Lower lobe of right lung (tissue), 2 donors: ENCODE data around the gene KLHL15. TPM values are rescaled to one million over a fixed set of nuclear protein-coding genes. Genes with fewer than 3 reads are reported as not detected.
A peak's percentile ranks its signal among the peaks of the same experiment; 100 is the strongest.
"Not testable (repeated sequence)": the region's sequence is repeated elsewhere in the genome, so short reads cannot be mapped to it uniquely, and the experiment has no call there.

Experiments
- ATAC-seq, 2 donors: fragments of 200-7000 bp; cut with Tn5 transposase; one replicate each; pipeline ENCODE4 v1.9.1; 2020 to 2022; ENCODE audit warnings: mild to moderate bottlenecking in 2 of 2, moderate library complexity in 2 of 2
- DNase-seq: peaks from one replicate; pipeline ENCODE4 v3.0.0-alpha.2; 2020
- H3K27ac ChIP-seq: fragments of 200-600 bp; one replicate; pipeline ENCODE4 v1.8.0; 2022
- H3K27me3 ChIP-seq: fragments of 200-600 bp; one replicate; pipeline ENCODE4 v1.8.0; 2022; ENCODE audit warnings: low read depth
- H3K36me3 ChIP-seq: fragments of 200-600 bp; one replicate; pipeline ENCODE4 v1.8.0; 2022; ENCODE audit warnings: mild to moderate bottlenecking
- H3K4me1 ChIP-seq: fragments of 200-600 bp; one replicate; pipeline ENCODE4 v1.8.0; 2022
- H3K4me3 ChIP-seq: fragments of 200-600 bp; one replicate; pipeline ENCODE4 v1.8.0; 2022; ENCODE audit warnings: mild to moderate bottlenecking
- H3K9me3 ChIP-seq: fragments of 200-600 bp; one replicate; pipeline ENCODE4 v1.8.0; 2022
- CTCF ChIP-seq: fragments of 200-600 bp; IDR thresholded peaks from one replicate; pipeline ENCODE4 v1.8.0; 2022; ENCODE audit warnings: antibody characterized with exemption, mild to moderate bottlenecking
- intact Hi-C: fragments of 100-400 bp; cut with DNase I; formaldehyde crosslinking; loops from one replicate; pipeline ENCODE4 v1.11.0; 2022
- total RNA-seq: library from RNA; stranded (reverse); fragmentation: NEBNext Ultra II Directional; extraction: Animal tissue kit (Norgen Biotek cat#: 25700); gene quantifications from one replicate; pipeline ENCODE4 v1.2.1, GENCODE V29; 2021
- donor health status: DM: no; HTN: yes; CAD: no; lungs with severe emphysema.

KLHL15 gene
- total RNA-seq, 1 donor from 2014 or later: 6.3 TPM

GRCh38 chrX:23981711-23982110 lies 45.3 kb downstream of the KLHL15 start:
- H3K4me3 ChIP-seq: no peak overlapping the region
- no peak for ATAC-seq

DNA sequence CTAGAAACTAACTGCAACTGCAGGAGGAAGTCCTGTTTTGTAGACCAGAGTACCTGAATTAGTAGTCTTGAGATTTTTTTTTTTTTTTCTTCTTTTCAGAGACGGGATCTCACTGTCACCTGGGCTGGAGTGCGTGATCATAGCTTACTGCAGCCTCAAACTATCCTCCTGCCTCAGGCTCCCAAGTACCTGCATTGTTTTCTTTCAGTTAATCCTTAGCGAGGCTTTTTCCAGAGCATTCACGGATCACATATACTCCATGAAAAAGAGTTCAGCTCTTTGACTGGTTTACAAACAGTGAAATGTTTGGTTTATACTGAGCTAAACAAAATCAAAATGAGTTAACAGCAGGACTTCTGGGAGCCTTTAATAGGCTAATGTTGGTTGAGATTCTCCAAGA lies 45.8 kb downstream of the KLHL15 start:
- DNase-seq: no peak
- no peak overlapping the region for H3K27ac ChIP-seq
- no peak for TF ChIP-seq CTCF
- H3K36me3 ChIP-seq: no peaks in the 10 kb centered on the region
- intact Hi-C loops: no loop called here
- H3K4me3 ChIP-seq: no peak overlapping the region
- no peaks in the 10 kb centered on the region for H3K27me3 ChIP-seq
- H3K9me3 ChIP-seq: no peaks in the 10 kb centered on the region
- H3K4me1 ChIP-seq: no peaks in the 10 kb centered on the region
- no peak for ATAC-seq

More at GRCh38 chrX:23981711-23982110, 45.3 kb downstream of the KLHL15 start:
- Histone ChIP-seq H3K4me1 (no peaks in the 10 kb centered on the region), H3K27me3 (no peaks in the 10 kb centered on the region), H3K36me3 (peaks cover 5% of the 10 kb centered on the region), H3K27ac (no peak overlapping the region), H3K9me3 (no peaks in the 10 kb centered on the region)
- DNase-seq: no peak
- intact Hi-C loops: no loop called here
- TF ChIP-seq CTCF: no peak

GRCh38 chrX:23980011-23980441 lies 47.0 kb downstream of the KLHL15 start:
- H3K36me3 ChIP-seq: no peaks in the 10 kb centered on the region
- H3K27me3 ChIP-seq: no peaks in the 10 kb centered on the region
- intact Hi-C loops: no loop called here
- DNase-seq: no peak
- H3K4me1 ChIP-seq: no peaks in the 10 kb centered on the region
- no peak overlapping the region for H3K4me3 ChIP-seq
- peak in 1 of 2 donors; percentile 33 for ATAC-seq
- no peak for TF ChIP-seq CTCF
- no peaks in the 10 kb centered on the region for H3K9me3 ChIP-seq
- no peak overlapping the region for H3K27ac ChIP-seq

GRCh38 chrX:23978491-23978890 lies 48.5 kb downstream of the KLHL15 start:
- H3K4me3 ChIP-seq: no peak overlapping the region
- H3K4me1 ChIP-seq: no peaks in the 10 kb centered on the region
- ATAC-seq (no peak), DNase-seq (no peak)
- no peaks in the 10 kb centered on the region for H3K27me3 ChIP-seq
- H3K27ac ChIP-seq: no peak overlapping the region
- H3K9me3 ChIP-seq: no peaks in the 10 kb centered on the region
- no peak for TF ChIP-seq CTCF
- no peaks in the 10 kb centered on the region for H3K36me3 ChIP-seq
- intact Hi-C loops: no loop called here

GRCh38 chrX:23965630-23966029 lies 61.4 kb downstream of the KLHL15 start:
- H3K4me3 ChIP-seq, intact Hi-C loops, DNase-seq, H3K4me1 ChIP-seq, H3K27me3 ChIP-seq, H3K9me3 ChIP-seq, ATAC-seq, H3K36me3 ChIP-seq, H3K27ac ChIP-seq: not testable (repeated sequence)

- Histone ChIP-seq H3K27me3 (no peaks in the 10 kb centered on the region), H3K4me1 (no peaks in the 10 kb centered on the region), H3K9me3 (no peaks in the 10 kb centered on the region), H3K4me3 (no peak overlapping the region), H3K36me3 (no peaks in the 10 kb centered on the region), H3K27ac (no peak overlapping the region)
- DNase-seq (no peak), ATAC-seq (no peak)
- intact Hi-C loops: no loop called here
- no peak for TF ChIP-seq CTCF
These were observed 62.8 kb downstream of the KLHL15 start for GRCh38 chrX:23964191-23964590.
